Breast epithelium (tissue), 3 donors: ENCODE results near the gene LEPROT.
"Not testable (repeated sequence)": the region's sequence is repeated elsewhere in the genome, so short reads cannot be mapped to it uniquely, and the experiment has no call there.

ENCODE experiments used
- POLR2A ChIP-seq: fragments of 450-650 bp; IDR thresholded peaks from one replicate; pipeline ENCODE4 v1.6.1; 2016; ENCODE audit warnings: antibody characterized with exemption, mild to moderate bottlenecking, moderate library complexity
- POLR2AphosphoS5 ChIP-seq, 3 donors: sonication (generic); formaldehyde crosslinking; IDR thresholded peaks; one replicate each; pipeline ENCODE4 v1.6.1; 2017; ENCODE audit warnings: antibody characterized with exemption in 3 of 3
- TF ChIP-seq, protein P1 (sequence below), 3 donors: fragments of 450-650 bp; IDR thresholded peaks; one replicate each; pipeline ENCODE4 v1.5.1; 2016 to 2017; ENCODE audit warnings: antibody characterized with exemption in 3 of 3, mild to moderate bottlenecking in 3 of 3, moderate library complexity in 3 of 3

DNA sequence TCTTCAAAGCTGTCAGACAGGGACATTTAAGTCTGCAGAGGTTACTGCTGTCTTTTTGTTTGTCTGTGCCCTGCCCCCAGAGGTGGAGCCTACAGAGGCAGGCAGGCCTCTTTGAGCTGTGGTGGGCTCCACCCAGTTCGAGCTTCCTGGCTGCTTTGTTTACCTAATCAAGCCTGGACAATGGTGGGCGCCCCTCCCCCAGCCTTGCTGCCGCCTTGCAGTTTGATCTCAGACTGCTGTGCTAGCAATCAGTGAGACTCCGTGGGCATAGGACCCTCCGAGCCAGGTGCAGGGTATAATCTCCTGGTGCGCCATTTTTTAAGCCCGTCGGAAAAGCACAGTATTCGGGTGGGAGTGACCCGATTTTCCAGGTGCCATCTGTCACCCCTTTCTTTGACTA lies 35.2 kb downstream of the LEPROT start:
- not testable (repeated sequence) for TF ChIP-seq POLR2A; POLR2AphosphoS5 (IDR thresholded peaks at IDR 0.05)
- TF ChIP-seq, protein P1, sequence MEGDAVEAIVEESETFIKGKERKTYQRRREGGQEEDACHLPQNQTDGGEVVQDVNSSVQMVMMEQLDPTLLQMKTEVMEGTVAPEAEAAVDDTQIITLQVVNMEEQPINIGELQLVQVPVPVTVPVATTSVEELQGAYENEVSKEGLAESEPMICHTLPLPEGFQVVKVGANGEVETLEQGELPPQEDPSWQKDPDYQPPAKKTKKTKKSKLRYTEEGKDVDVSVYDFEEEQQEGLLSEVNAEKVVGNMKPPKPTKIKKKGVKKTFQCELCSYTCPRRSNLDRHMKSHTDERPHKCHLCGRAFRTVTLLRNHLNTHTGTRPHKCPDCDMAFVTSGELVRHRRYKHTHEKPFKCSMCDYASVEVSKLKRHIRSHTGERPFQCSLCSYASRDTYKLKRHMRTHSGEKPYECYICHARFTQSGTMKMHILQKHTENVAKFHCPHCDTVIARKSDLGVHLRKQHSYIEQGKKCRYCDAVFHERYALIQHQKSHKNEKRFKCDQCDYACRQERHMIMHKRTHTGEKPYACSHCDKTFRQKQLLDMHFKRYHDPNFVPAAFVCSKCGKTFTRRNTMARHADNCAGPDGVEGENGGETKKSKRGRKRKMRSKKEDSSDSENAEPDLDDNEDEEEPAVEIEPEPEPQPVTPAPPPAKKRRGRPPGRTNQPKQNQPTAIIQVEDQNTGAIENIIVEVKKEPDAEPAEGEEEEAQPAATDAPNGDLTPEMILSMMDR (IDR thresholded peaks at IDR 0.05) = not testable (repeated sequence)
